ENCODE measurements around the gene TRMT13.
A peak's percentile ranks its signal among the peaks of the same experiment; 100 is the strongest.

The TRMT13 gene

DNA sequence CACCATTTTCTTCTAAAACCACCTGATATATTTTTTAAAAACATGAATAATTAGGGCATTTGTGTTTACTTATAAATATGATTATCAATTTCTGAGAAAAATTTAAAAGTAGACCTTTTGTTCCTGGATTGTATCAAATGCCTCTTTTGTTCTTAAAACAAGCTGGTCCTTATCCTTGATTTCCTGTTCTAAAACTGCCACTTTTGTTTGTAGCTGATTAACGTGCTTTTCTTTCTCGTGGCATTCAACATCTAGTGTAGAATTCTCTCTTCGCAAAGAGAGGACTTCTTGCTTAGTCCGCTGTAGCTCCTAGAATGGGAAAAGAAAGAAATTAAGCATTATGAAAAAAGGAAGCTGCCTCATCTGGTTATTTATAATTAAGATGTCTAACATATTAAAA is 25.3 kb upstream of the TRMT13 start:
- H3K27ac ChIP-seq, result no peak overlapping the region
- no peak for TF ChIP-seq ZFX (IDR thresholded peaks at IDR 0.05; ENCODE audit: borderline replicate concordance)
- TF ChIP-seq, protein P1, sequence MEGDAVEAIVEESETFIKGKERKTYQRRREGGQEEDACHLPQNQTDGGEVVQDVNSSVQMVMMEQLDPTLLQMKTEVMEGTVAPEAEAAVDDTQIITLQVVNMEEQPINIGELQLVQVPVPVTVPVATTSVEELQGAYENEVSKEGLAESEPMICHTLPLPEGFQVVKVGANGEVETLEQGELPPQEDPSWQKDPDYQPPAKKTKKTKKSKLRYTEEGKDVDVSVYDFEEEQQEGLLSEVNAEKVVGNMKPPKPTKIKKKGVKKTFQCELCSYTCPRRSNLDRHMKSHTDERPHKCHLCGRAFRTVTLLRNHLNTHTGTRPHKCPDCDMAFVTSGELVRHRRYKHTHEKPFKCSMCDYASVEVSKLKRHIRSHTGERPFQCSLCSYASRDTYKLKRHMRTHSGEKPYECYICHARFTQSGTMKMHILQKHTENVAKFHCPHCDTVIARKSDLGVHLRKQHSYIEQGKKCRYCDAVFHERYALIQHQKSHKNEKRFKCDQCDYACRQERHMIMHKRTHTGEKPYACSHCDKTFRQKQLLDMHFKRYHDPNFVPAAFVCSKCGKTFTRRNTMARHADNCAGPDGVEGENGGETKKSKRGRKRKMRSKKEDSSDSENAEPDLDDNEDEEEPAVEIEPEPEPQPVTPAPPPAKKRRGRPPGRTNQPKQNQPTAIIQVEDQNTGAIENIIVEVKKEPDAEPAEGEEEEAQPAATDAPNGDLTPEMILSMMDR (IDR thresholded peaks at IDR 0.05), result no peak

DNA sequence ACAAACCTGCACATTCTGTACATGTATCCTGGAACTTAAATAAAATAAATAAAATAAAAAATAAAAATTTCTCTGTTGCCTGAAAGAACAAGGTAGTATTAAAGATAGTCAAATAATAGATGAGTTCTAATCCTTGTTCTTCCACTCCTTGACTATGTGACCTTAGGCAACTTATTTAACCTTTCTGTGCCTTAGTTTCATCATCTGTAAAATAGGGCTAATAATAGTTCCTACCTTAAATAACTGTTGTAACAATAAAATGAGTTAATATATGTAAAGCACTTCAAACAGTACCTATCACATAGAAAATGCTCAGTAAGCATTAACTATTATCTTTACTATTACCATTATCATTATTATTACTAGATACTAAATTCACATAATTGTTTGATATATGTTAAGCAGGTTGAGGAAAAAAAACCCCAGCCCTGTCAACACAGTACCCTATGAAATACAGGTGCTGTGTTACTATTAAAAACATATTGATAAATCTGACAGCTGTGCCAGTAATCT is 23.4 kb upstream of the TRMT13 start:
- no peak for TF ChIP-seq ZFX (IDR thresholded peaks at IDR 0.05; ENCODE audit: borderline replicate concordance)
- TF ChIP-seq, protein P1 (IDR thresholded peaks at IDR 0.05), result no peak
- no peak overlapping the region for H3K27ac ChIP-seq

- TF ChIP-seq, protein P1 (IDR thresholded peaks at IDR 0.05), result no peak
- no peak for TF ChIP-seq ZFX (IDR thresholded peaks at IDR 0.05; ENCODE audit: borderline replicate concordance)
- H3K27ac ChIP-seq, result no peak overlapping the region
These were observed 17.4 kb upstream of the TRMT13 start for GRCh38 chr1:100115524-100115923.

DNA sequence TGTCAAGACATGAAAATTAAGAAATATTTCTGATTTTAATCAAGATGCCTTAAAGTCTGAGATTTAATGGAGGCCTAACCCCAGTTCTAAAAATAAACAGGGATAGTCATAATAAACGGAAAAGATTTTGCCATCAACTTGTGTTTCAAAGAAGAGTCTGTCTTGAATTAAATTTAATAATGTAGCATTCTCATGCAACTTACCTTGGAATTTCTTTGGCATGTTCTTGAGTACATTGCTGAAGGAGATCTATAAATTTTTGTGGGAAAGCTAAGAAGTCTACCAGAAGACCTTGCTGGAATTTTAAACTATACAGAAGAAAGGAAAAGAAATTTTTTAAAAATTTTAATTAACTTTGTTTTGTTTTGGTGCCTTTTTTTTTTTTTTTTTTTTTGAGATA is 10.8 kb upstream of the TRMT13 start:
- no peak for TF ChIP-seq ZFX (IDR thresholded peaks at IDR 0.05; ENCODE audit: borderline replicate concordance)
- TF ChIP-seq, protein P1 (IDR thresholded peaks at IDR 0.05), result no peak
- H3K27ac ChIP-seq, result no peak overlapping the region

DNA sequence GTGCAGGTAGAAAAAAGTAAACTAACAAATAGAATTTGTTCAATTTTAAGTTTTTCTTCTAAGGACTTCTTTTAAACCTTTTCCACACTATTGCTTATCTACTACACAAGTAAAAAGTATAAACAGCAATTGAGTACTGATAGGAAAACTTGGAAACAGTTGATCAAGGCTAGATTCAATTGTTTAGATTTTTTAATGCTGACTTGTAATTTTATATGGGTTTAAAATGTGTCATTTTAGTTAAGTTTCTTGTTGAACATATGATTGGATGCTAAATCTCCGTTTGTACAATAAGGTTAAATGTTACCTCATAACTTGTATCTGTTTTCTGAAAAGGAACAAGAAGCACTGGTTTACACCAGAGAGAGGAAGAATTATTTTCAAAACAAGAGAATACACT is 5.7 kb upstream of the TRMT13 start:
- TF ChIP-seq ZFX (IDR thresholded peaks at IDR 0.05; ENCODE audit: borderline replicate concordance), result no peak
- TF ChIP-seq, protein P1 (IDR thresholded peaks at IDR 0.05), result no peak
- no peak overlapping the region for H3K27ac ChIP-seq

DNA sequence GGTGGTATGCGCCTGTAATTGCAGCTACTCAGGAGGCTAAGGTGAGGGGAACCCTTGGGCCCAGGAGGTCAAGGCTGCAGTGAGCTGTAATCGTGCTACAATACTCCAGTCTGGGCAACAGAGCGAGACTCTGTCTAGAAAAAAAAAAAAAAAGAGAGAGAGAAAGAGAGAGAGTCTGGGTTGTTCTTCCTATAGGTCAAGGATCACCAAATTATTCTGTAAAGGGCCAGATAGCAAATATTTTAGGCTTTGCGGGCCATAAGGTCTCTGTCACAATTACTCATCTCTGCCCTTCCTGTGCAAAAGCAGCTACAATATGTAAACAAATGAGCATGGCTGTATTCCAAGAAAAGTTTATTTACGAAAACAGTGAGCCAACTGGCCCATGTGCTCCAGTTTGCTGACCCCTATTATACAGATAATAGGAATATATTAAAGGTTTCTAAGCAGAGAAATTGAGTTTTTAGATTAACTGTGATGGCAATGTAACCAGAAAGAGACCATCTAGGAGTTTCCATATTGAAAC is 2.3 kb upstream of the TRMT13 start:
- no peak overlapping the region for H3K27ac ChIP-seq
- TF ChIP-seq ZFX (IDR thresholded peaks at IDR 0.05; ENCODE audit: borderline replicate concordance), result no peak
- TF ChIP-seq, protein P1 (IDR thresholded peaks at IDR 0.05), result no peak

DNA sequence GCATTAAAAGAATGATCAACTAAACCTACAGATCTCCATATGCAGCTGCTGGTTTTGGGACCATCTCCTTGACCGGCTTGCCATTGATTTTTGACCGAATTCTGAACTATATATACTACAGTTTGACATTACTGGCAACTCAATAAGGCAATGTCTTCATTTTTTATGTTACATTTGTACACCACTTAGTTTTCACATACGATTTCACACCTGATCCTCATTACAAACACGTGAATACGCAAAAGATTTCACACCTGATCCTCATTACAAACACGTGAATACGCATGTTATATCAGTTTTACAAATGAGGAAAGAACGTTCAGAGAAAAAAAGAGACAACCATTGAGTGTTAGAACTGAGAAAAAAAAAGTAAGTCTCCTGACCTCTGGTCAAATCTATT is 1.3 kb upstream of the TRMT13 start:
- TF ChIP-seq, protein P1 (IDR thresholded peaks at IDR 0.05), result no peak
- no peak for TF ChIP-seq ZFX (IDR thresholded peaks at IDR 0.05; ENCODE audit: borderline replicate concordance)
- peak overlapping the region; percentile 89 for H3K27ac ChIP-seq
